SK-N-MC (cell line): ENCODE measurements around the gene CHRNA4.

Experiments used
- DNase-seq: peaks from one replicate; pipeline ENCODE4 v3.0.0-alpha.2; 2011; ENCODE audit warnings: low read depth, low spot score
- H3K27ac ChIP-seq: fragments of 200-600 bp; sonication (generic); 2 replicates; pipeline ENCODE4 v1.5.1; 2016; ENCODE audit warnings: mixed run types
- H3K36me3 ChIP-seq: fragments of 200-600 bp; sonication (generic); 2 replicates; pipeline ENCODE4 v1.6.1; 2017; ENCODE audit warnings: antibody characterized with exemption, low read length, mixed read lengths; ENCODE audit not compliant: insufficient read depth
- H3K4me3 ChIP-seq: fragments of 200-600 bp; sonication (generic); 2 replicates; pipeline ENCODE4 v1.5.1; 2016
- H3K9ac ChIP-seq: fragments of 200-600 bp; sonication (generic); 2 replicates; pipeline ENCODE4 v1.8.0; 2017; ENCODE audit warnings: mixed run types, mixed read lengths; ENCODE audit not compliant: insufficient read length
- H3K9me3 ChIP-seq: fragments of 200-600 bp; sonication (generic); 2 replicates; pipeline ENCODE4 v1.6.1; 2017; ENCODE audit warnings: low read depth, mild to moderate bottlenecking, antibody characterized with exemption, low read length, moderate library complexity, mixed read lengths
- EZH2 ChIP-seq: fragments of 200-600 bp; sonication (generic); IDR thresholded peaks from one replicate; pipeline ENCODE4 v1.6.1; 2017; ENCODE audit warnings: antibody characterized with exemption
- FOXP2 ChIP-seq: optimal IDR thresholded peaks from 2 replicates; pipeline ENCODE3; 2011; ENCODE audit warnings: mild to moderate bottlenecking, moderate library complexity; ENCODE audit not compliant: insufficient read depth; ENCODE audit errors: extremely low read length, control extremely low read depth
- POLR2AphosphoS5 ChIP-seq: IDR thresholded peaks from 2 replicates; pipeline ENCODE4 v1.6.1; 2012; ENCODE audit warnings: mild to moderate bottlenecking, low read depth, low read length, borderline replicate concordance

The CHRNA4 gene

DNA sequence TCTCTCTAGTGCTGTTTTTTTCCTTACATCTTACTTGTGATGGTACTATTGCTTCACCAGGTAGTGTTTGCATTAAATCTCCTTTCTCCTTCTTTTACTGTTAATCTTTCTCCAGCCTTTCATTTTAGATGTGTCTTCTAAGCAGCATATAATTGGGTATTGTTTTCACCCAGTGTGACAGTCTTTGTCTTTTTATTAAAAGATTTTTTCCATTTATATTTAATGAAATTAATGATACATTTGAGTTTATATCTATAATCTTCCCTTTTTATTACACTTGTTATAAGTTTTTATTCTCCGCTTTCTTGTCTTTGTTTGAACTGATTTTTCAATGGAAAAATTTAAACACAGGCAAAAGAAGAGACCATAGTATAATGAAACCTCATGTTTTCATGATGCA, 59.5 kb downstream of the CHRNA4 start:
- Histone ChIP-seq H3K36me3 (no peaks in the 10 kb centered on the region), H3K27ac (no peak overlapping the region), H3K9me3 (no peaks in the 10 kb centered on the region), H3K9ac (no peak overlapping the region), H3K4me3 (no peak overlapping the region)
- no peak for TF ChIP-seq POLR2AphosphoS5
- no peak for TF ChIP-seq EZH2
- TF ChIP-seq FOXP2: no peak
- no peak for DNase-seq

DNA sequence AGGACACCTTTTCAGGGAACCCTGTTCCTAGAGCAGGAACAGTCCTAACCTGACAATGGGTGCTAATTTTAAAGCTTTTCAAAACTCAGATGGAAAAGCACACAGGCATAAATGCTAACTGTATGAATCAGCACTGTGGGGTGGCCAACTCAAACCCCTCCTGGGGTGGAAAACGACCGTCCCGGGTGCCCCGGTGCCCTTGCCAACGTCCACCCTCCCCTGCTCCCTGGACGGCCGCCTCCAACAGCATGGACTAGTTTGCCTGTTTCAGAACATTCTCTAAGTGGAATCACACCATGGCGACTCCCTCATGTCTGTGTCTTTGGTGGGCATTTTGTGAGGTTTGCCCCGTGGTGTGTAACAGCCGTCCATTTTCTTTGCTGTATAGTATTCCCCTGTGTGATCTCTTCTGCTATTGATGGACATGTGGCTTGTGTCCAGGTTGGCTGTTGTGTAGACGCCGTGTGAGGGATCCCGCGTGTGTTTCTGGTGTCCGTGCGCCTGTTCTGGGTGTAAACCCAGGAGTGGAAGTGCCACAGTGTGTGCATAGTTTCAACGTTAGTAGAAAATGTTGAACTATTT, 62.3 kb downstream of the CHRNA4 start:
- Histone ChIP-seq H3K9me3 (no peaks in the 10 kb centered on the region), H3K36me3 (no peaks in the 10 kb centered on the region), H3K27ac (no peak overlapping the region), H3K4me3 (no peak overlapping the region), H3K9ac (no peak overlapping the region)
- DNase-seq: no peak
- TF ChIP-seq EZH2 (no peak), FOXP2 (no peak), POLR2AphosphoS5 (no peak)

DNA sequence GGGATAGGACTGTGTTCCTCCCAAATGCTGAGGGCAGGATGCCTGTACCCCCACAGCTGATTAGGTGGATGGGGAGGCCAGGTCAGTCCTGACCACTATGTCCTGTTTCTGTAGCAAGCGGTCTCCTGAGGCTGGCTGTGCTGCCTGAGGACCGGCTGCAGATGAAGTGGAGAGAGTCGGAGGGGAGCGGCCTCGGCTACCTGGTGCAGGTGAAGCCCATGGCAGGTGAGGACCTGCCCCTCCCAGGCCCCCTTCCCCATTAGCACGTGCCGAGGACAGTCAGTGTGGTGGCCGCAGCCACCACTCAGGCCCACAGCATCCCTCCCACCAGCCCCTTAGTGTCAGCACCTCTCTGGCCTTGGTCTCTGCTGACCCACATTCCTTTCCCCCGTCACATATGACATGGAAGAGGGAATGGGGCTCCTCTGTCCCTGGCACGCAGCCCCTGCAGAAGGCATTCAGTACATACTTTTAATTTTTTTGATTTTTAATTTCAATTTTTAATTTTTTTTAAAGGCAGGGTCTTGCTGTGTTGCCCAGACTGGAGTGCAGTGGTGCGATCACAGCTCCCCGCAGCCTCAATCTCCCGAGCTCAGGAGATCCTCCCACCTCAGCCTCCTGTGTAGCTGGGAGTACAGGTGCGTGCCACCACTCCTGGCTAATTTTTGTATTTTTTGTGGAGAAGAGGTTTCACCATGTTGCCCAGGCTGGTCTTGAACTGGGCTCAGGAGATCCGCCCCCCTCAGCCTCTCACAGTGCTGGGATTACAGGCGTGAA, 63.2 kb downstream of the CHRNA4 start:
- no peak for DNase-seq
- Histone ChIP-seq H3K36me3 (no peaks in the 10 kb centered on the region), H3K27ac (no peak overlapping the region), H3K4me3 (no peak overlapping the region), H3K9ac (no peak overlapping the region), H3K9me3 (no peaks in the 10 kb centered on the region)
- no peak for TF ChIP-seq EZH2
- no peak for TF ChIP-seq FOXP2
- TF ChIP-seq POLR2AphosphoS5: no peak

DNA sequence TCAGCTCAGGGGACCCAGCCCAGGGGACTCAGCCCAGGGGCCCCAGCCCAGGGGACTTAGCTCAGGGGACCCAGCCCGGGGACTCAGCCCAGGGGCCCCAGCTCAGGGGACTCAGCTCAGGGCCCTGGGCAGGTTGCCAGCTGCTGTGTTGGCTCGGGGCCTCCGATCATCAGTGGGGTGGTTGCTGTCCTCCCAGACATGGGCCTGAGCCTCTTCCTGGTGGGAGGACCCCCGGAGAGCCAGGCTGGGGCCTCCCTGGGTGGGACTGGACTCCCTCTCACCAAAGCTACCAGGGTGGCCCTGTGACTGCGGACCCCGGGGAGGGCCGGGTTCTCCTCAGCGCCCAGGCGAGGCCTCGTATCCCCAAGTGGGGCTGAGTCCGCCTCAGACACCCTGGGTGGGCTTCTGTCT, 63.8 kb downstream of the CHRNA4 start:
- no peak overlapping the region for H3K27ac ChIP-seq
- no peak overlapping the region for H3K4me3 ChIP-seq
- H3K36me3 ChIP-seq: no peaks in the 10 kb centered on the region
- no peak overlapping the region for H3K9ac ChIP-seq
- DNase-seq: no peak
- no peaks in the 10 kb centered on the region for H3K9me3 ChIP-seq
- TF ChIP-seq POLR2AphosphoS5 (no peak), FOXP2 (no peak), EZH2 (no peak)

DNA sequence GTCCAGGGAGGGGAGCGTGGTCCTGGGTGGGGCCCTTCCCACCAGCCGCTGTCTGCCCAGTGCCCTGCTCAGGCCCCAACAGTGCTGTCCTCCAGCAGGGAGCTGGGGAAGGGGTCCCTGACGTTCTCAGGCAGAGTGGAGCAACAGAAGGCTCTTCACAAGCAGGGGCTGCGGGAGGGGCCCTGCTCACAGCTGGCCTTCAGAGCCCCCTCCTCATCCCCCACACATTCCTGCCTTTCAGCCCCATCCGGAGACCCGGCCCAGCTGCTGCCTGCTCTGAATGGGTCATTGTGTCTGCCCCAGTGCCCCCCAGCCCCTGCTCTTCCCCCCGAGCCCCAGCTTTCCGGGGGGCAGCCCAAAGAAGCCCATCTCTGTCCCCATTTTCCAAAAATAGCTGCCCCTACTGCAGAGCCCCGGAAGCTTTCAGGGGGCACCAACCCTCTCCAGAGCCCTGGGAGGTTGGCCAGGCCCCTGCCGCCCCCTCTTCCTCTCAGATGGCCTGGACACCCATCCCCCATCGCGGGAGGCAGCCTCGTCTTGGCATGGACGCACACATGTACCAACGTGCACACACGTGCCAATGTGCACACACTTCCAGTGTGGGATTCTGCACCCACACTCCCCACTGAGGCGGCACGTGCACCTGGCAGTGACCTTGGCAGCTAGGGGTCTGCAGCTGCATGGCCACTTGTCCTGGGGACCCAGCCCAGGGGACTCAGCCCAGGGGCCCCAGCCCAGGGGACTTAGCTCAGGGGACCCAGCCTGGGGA, 64.4 kb downstream of the CHRNA4 start:
- no peaks in the 10 kb centered on the region for H3K9me3 ChIP-seq
- DNase-seq: no peak
- no peak overlapping the region for H3K27ac ChIP-seq
- H3K36me3 ChIP-seq: no peaks in the 10 kb centered on the region
- no peak overlapping the region for H3K9ac ChIP-seq
- TF ChIP-seq FOXP2 (no peak), EZH2 (no peak), POLR2AphosphoS5 (no peak)
- no peak overlapping the region for H3K4me3 ChIP-seq

DNA sequence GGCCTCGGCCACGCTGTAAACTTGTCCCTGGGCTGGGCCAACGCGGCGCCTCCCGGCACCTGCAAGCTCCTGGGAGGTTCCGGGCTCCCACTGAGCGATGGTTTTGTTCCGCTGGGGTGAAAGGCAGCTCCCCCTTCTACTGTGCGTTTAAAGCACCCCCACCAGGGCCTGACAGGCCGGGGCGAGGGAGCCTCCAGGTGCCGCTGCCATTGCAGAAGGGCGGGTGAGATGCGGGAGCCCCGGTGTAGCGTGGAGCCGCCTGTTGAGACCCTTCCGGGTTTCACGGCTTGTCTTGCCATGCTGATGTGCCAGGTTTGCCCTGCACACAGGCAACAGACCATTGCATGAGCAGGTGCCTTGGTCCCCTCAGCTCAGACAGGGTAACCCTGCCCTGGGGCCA, 65.3 kb downstream of the CHRNA4 start:
- Histone ChIP-seq H3K36me3 (no peaks in the 10 kb centered on the region), H3K27ac (no peak overlapping the region), H3K9me3 (no peaks in the 10 kb centered on the region), H3K9ac (no peak overlapping the region), H3K4me3 (no peak overlapping the region)
- TF ChIP-seq EZH2: no peak
- TF ChIP-seq FOXP2: no peak
- no peak for TF ChIP-seq POLR2AphosphoS5
- DNase-seq: no peak

DNA sequence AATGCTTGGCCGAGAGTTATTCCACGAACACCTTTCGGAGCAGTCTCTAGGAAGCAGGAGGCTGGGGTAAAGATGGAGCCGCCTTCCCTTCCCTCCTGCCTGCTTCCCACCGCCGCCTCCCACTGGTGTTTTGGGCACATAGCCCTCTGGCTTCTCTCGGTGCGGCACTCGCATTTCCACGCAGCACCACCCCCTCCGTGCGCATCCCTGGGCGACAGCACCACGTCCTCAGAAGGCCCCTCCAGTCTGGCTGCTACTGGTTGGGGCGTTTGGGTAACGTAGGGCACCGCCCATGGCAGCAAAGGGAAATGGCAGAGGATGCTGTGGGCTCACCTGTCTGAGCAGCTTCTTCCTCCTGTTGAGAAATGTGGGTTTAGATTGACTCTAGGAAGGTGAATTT, 65.7 kb downstream of the CHRNA4 start:
- no peak for TF ChIP-seq FOXP2
- no peak for TF ChIP-seq POLR2AphosphoS5
- no peak for TF ChIP-seq EZH2
- no peak for DNase-seq
- H3K9me3 ChIP-seq: no peaks in the 10 kb centered on the region
- no peak overlapping the region for H3K9ac ChIP-seq
- no peaks in the 10 kb centered on the region for H3K36me3 ChIP-seq
- H3K27ac ChIP-seq: no peak overlapping the region
- H3K4me3 ChIP-seq: no peak overlapping the region

DNA sequence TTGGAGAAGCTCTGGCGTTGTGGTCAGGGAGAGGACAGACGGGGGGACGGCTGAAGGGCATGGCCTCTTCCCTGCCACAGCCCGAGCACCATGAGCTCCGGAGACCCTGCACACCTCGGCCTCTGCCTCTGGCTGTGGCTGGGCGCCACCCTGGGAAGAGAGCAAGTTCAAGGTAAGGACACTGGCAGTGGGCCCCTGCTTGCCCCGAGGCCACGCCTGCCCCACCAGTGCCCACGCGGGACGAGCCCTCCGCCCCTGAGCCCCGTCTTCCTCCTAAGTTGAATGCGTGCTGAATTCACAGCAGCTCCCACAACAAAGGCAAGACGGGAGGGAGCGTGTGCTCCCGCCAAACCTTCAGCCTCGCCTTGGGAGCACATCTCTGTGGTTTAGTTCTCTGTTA, 66.1 kb downstream of the CHRNA4 start:
- no peak overlapping the region for H3K27ac ChIP-seq
- no peak overlapping the region for H3K4me3 ChIP-seq
- no peaks in the 10 kb centered on the region for H3K36me3 ChIP-seq
- H3K9ac ChIP-seq: no peak overlapping the region
- TF ChIP-seq POLR2AphosphoS5 (no peak), EZH2 (no peak), FOXP2 (no peak)
- no peaks in the 10 kb centered on the region for H3K9me3 ChIP-seq
- no peak for DNase-seq

DNA sequence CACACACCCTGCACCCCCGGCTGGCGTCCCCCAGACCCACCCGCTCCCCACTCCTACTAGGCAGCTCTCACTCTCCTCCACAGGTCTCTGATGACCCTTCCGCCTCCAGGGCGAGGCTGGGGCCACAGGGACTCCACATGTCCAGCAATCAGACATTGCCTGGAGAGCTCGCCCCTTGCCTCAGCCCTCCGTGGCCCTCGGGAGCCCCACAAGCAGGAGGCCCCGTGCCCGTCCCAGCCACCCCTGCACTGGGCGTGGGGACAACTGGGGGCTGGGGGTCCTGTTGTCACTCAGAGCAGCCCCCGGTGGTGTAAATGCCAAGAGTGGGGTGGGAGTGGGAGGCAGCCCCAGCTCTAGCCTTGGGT, 66.6 kb downstream of the CHRNA4 start:
- no peak for DNase-seq
- H3K9me3 ChIP-seq: no peaks in the 10 kb centered on the region
- no peak overlapping the region for H3K9ac ChIP-seq
- H3K36me3 ChIP-seq: no peaks in the 10 kb centered on the region
- no peak for TF ChIP-seq POLR2AphosphoS5
- TF ChIP-seq EZH2: no peak
- TF ChIP-seq FOXP2: no peak
- no peak overlapping the region for H3K4me3 ChIP-seq
- no peak overlapping the region for H3K27ac ChIP-seq
